ENCODE measurements around the gene NCOA5.

NCOA5 gene

GRCh38 chr20:46121184-46121930 is 31.6 kb upstream of the NCOA5 start:
- CTCF ChIA-PET, result interaction anchor here (1.2 to 5.0 kb wide), 3 partner anchors 8 to 134 kb away, joined by 4 to 37 read pairs (median 10); no protein-coding TSS in a partner anchor
- DNase-seq (ENCODE audit: extremely low spot score), result no peak
- POLR2A ChIA-PET, result interaction anchor here (1.6 kb wide), 1 partner anchor 152 kb away, joined by 3 read pairs; no protein-coding TSS in a partner anchor
- TF ChIP-seq CTCF (IDR thresholded peaks at IDR 0.05; ENCODE audit: control extremely low read depth, extremely low read depth, low read depth, missing control alignments), result no peak

- no peak for DNase-seq (ENCODE audit: extremely low spot score)
- POLR2A ChIA-PET, result interaction anchor here (1.0 to 1.6 kb wide), 2 partner anchors 151 to 229 kb away, joined by 3 read pairs; no protein-coding TSS in a partner anchor
- CTCF ChIA-PET, result interaction anchor here (1.1 to 5.0 kb wide), 9 partner anchors 9 to 133 kb away, joined by 4 to 37 read pairs (median 4); no protein-coding TSS in a partner anchor
- TF ChIP-seq CTCF (IDR thresholded peaks at IDR 0.05; ENCODE audit: control extremely low read depth, extremely low read depth, low read depth, missing control alignments), result no peak
Measured at GRCh38 chr20:46120136-46120535, 30.4 kb upstream of the NCOA5 start.

GRCh38 chr20:46119547-46119946 is 29.8 kb upstream of the NCOA5 start:
- CTCF ChIA-PET, result interaction anchor here (0.8 to 5.0 kb wide), 11 partner anchors 10 to 133 kb away, joined by 3 to 37 read pairs (median 4); no protein-coding TSS in a partner anchor
- POLR2A ChIA-PET, result interaction anchor here (1.0 to 1.2 kb wide), 3 partner anchors 20 to 230 kb away, joined by 3 to 5 read pairs (median 3); no protein-coding TSS in a partner anchor
- DNase-seq (ENCODE audit: extremely low spot score), result no peak
- TF ChIP-seq CTCF (IDR thresholded peaks at IDR 0.05; ENCODE audit: control extremely low read depth, extremely low read depth, low read depth, missing control alignments), result no peak

- CTCF ChIA-PET, result interaction anchor here (0.8 to 5.0 kb wide), 12 partner anchors 10 to 142 kb away, joined by 3 to 37 read pairs (median 4); no protein-coding TSS in a partner anchor
- TF ChIP-seq CTCF (IDR thresholded peaks at IDR 0.05; ENCODE audit: control extremely low read depth, extremely low read depth, low read depth, missing control alignments), result no peak
- peak; percentile 65 for DNase-seq (ENCODE audit: extremely low spot score)
- POLR2A ChIA-PET, result interaction anchor here (0.7 to 1.2 kb wide), 4 partner anchors 20 to 233 kb away, joined by 3 to 5 read pairs (median 3); no protein-coding TSS in a partner anchor
Measured at GRCh38 chr20:46119028-46119546, 29.3 kb upstream of the NCOA5 start.

- CTCF ChIA-PET, result interaction anchor here (1.0 to 5.0 kb wide), 9 partner anchors 11 to 141 kb away, joined by 3 to 37 read pairs (median 4); no protein-coding TSS in a partner anchor
- POLR2A ChIA-PET, result interaction anchor here (0.7 to 1.2 kb wide), 3 partner anchors 19 to 233 kb away, joined by 3 to 5 read pairs (median 3); no protein-coding TSS in a partner anchor
- TF ChIP-seq CTCF (IDR thresholded peaks at IDR 0.05; ENCODE audit: control extremely low read depth, extremely low read depth, low read depth, missing control alignments), result no peak
- peak; percentile 53 for DNase-seq (ENCODE audit: extremely low spot score)
Measured at GRCh38 chr20:46118481-46119020, 28.8 kb upstream of the NCOA5 start.
